Fibroblast of gingiva (primary cell): ENCODE results near the gene CETN1.

Experiments used
- DNase-seq: peaks from one replicate; pipeline ENCODE4 v3.0.0-alpha.2; 2011; ENCODE audit warnings: low read depth

Gene CETN1

DNA sequence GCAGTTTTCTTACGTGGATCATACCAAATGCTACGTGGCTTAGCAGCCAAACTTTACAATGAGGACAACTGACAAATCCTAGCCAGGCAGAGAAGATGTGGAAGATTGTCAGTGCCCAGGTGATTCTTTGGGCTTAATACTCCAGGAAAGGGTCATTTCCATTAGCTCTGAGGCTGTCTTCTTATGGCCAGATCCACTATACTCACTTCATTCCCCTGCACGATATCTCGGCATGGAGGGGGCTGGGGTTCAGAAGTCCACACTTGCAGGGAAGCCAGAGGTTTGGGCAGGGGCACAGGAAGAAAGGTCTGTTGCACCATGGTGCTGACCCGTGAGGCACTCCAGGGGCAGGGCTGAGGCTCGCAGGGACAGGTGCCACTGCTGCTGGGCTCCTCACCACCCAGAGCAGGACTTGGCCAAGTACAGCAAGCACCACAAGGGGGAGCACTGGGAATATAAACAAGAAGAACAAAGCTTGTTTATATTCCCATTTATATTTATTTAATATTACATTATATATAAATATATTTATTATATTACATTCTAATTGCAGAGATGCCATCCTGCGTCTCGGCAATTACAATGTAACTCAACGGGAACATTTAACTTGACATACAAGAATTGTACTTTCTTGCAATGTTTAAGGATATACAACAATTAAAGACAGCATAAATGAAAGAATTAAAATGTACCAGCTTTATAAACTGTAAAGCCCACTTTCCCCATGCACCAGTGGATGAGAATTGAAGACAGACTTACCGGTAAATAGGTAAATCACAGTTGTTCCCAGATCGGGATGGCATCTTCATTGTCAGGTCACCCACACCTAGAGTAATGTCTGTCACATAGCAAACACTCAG lies 43.8 kb downstream of the CETN1 start:
- DNase-seq, result peak; percentile 69

DNA sequence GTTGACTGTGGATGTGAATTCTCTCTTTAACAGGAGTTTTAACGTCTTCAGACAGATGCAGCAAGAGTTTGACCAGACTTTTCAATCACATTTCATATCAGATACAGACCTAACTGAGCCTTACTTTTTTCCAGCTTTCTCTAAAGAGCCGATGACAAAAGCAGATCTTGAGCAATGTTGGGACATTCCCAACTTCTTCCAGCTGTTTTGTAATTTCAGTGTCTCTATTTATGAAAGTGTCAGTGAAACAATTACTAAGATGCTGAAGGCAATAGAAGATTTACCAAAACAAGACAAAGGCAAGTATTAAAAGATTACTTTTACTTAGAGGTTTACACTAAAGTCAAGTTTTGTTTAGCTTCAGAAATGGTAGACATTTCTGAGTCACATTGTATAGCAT lies 47.1 kb downstream of the CETN1 start:
- DNase-seq, result peak; percentile 45

DNA sequence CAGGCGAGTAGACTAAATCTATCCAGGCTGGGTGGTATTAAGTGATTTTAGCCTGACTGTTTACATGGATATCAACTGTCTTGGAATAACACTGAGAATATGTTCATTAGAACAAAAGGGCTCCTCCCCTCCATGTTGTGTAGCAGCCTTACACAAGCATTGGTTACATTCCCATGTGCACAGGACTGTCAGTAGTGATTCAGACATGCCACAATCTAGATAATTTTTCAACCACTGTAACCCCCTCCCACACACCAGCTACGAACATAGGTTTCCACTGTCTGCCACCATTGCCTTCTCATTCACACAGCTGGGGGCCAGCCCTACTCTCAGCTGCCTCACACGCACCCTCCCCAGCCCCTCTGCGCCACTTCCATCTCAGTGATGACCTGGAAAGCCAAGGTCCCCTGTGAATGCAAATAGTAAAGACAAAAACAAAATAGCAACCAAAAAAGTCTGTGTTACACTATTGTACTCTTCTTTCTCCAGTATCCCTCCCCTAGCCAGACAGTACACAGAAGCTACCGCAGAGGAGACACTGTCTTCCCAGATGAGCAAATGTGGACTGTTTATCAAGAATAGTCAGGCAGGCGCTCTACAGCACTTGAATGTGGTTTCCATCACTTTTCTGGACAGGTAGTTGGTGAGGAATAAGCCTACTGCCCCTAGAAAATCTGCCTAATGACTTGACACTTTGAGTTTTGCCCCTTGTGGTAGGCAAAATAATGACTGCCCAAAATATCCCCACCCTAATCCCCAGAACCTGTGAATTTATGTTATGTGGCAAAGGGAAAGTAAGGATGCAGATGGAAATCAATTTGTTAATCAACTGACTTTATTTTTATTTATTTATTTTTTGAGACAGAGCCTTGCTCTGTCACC lies 49.3 kb downstream of the CETN1 start:
- DNase-seq, result no peak

DNA sequence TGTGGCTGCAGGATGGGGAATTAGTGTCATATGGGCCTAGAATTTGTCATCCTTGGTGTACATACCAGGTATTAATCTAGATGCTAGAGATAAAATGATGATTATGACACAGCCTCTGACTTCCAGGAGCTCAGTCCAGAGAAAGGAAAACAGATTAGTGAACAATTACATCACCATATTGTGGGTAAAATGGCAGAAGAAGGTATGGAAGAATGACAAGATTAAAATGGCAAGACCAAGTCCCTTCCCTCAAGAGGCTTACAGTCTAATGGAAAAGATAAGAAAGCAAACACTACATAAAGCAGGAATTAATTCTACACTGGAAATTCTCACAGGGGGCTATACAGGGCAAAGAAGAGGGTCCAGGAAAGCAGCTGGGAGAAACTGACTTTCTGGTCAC lies 51.4 kb downstream of the CETN1 start:
- DNase-seq, result no peak
